NCI-H1436 (cell line): Measurements from ENCODE around the gene JAKMIP3.

Experiments used
- DNase-seq: peaks from one replicate; lab custom pipeline; 2025; lab: John Stamatoyannopoulos, UW

Gene JAKMIP3

DNA sequence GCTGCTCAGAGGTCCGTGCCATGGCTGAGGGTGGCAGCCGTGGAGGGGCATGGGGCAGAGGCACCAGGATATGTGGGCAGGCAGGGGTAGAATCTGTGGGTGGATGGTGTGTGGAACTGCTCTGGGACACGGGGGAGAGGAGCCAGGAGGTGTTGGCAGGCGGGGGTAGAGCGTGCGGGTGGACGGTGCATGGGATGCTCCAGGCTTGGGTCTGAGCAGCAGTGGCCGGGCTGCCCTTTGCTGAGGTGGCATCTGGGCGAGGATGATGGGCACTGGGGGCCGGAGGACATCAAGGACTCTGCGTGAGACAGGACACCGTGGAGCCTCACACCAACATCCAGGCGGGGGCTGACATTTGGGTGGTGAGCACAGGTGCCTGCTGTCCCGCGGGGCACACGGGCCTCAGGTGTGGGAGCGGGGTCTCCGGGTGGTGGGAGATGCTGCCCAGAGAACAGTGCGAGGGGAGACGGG lies 46.2 kb downstream of the JAKMIP3 start:
- DNase-seq = no peak

- no peak for DNase-seq
Observed at GRCh38 chr10:132112611-132113010, 46.9 kb downstream of the JAKMIP3 start.

GRCh38 chr10:132113206-132113605 lies 47.5 kb downstream of the JAKMIP3 start:
- no peak for DNase-seq

DNA sequence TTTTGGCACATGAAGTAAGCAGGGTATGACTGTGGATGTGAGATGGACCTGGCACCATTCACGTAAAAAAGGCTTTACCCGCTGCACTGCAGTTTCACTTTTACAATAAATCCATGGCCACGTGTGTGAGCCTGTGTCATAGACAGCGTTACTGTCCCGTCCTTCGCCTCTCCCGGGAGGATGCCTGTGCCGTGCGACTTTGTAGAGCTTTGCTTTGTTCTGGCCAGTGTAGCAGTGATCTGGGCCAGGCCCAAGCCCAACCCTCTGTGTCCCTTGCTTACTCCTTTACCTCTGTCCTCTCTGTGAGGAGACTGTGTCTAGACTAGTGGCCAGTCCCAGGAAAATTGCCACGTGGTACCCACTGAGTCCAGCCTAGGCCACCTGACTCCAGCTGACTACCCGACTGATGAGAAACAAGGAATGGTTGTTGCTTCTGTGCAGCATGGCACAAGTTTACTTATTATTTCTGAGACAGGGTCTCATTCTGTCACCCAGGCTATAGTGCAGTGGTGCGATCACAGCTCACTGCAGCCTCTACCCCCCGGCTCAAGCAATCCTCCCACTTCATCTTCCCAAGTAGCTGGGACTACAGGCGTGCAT lies 48.1 kb downstream of the JAKMIP3 start:
- no peak for DNase-seq

GRCh38 chr10:132114953-132115520 lies 49.3 kb downstream of the JAKMIP3 start:
- no peak for DNase-seq
